Stimulated activated CD8-positive, alpha-beta memory T cell treated with anti-CD3 and anti-CD28 coated beads, Interleukin-7, amount 100 ng/mL, for 1 hour (primary cell): ENCODE data around the gene PTPRA.

Experiments used
- DNase-seq, 2 donors: peaks; one replicate each; pipeline ENCODE4 v3.0.0-alpha.2; 2020; ENCODE audit warnings: low read depth in 2 of 2

PTPRA gene

GRCh38 chr20:2849529-2849928 lies 23.8 kb upstream of the PTPRA start:
- no peak for DNase-seq

GRCh38 chr20:2851086-2851485 lies 22.2 kb upstream of the PTPRA start:
- no peak for DNase-seq

DNA sequence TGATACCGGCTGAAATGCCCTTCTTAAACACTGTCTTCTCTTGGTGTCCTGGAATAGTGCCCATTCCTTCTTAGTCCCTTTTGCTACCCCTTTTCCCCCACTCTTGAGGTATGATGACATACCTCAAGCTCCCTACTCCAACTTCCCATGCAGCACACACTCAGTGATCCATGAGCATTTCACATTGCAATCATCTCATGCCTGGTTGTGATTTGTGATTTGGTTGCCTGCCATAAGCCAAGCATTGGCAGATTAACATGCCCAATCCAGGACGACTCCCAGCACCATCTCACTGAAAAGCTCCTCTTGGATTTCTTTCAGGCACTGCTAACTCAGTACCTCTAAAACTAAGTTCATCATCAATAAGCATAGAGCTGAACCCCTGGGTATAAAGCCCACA lies 14.7 kb upstream of the PTPRA start:
- no peak for DNase-seq

GRCh38 chr20:2859330-2860121 lies 13.8 kb upstream of the PTPRA start:
- no peak for DNase-seq

DNA sequence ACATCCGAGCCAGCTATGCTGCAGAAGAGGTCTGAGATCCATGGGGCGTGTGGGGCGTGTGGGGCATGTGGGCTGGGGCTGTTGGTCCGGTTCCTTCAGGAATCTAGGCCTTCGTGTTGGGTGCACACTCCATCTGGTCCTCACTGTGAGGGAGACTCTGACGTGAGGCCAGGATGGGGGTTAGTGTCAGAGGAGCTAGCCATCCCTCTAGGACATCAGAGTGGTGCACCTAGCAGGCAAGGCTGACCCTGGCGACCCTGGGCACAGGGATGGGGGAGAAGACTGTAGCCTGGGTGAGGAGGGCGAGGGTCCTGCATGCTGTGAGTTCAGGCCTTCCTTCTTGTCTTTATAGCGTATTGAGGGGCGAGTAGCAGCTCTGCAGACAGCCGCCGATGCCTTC lies 8.7 kb upstream of the PTPRA start:
- DNase-seq: no peak

- DNase-seq: no peak
Measured at GRCh38 chr20:2865101-2865500, 8.2 kb upstream of the PTPRA start.

DNA sequence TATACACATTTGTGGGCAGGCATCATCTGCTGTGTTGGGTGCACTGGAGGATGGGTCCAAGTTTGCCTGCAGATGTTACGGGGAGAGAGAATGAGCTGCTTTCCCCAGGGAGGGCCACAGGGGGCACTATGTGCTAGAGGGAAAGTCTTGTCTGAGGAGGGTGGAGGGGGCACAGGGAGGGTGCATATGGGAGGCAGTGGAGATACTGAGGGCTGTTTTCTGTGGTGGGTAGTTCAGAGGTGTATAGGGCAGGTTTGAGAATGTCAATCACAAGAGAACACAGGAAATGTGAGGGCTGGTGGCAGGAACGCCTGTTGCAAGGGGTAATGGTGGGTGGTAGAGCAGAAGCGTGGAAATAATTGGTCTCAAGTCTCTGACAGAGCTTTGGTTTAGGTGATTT lies 7.7 kb upstream of the PTPRA start:
- DNase-seq: no peak

DNA sequence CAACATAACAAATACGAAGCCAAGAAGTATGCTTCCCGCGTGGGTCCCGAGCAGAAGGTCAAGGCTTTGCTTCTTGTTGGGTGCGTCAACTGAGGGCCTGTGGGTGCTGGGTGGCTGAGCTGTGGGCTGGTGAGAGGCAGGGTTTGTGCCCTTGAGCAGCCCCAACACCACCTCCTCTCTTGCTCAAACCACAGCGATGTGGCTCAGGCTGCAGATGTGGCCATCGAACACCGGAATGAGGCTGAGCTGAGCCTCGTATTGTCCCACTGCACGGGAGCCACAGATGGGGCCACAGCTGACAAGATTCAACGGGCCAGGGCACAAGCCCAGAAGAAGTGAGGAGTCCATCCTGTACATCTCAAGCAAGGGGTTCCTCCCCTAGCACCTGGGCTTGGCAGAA lies 7.0 kb upstream of the PTPRA start:
- no peak for DNase-seq

DNA sequence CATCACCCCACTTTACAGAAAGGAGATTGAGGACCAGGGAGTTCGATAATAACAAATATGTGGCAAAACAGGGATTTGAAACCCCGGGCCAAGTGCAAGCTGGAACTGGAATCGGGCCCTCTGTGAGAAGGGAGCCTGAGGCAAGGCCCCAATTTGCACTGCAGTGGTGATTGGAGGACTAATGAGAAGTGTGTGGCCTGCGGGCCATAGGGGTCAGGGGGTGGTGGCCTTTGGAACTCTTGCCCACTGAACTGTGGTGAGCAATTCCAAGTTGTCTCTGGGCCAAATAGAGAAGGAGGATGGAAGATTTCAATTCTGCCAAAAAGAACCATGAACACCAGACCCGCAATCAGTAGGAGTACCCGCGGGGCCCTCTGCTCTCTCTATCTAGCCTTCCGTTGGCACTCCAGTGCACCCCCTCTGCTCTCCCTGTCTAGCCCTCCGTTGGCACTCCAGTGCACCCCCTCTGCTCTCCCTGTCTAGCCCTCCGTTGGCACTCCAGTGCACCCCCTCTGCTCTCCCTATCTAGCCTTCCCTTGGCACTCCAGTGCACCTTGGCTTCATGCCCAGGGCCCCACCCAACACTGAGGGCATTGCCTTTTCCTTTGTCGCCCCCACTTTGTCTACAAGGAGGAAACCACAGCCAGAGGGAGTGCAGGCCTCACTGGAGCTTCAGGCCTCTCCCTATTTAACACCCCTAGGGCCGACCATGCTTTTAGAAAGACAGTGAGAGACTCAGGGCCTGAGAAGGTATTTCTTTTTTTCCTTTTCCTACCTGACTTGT lies 6.0 kb upstream of the PTPRA start:
- DNase-seq: no peak

DNA sequence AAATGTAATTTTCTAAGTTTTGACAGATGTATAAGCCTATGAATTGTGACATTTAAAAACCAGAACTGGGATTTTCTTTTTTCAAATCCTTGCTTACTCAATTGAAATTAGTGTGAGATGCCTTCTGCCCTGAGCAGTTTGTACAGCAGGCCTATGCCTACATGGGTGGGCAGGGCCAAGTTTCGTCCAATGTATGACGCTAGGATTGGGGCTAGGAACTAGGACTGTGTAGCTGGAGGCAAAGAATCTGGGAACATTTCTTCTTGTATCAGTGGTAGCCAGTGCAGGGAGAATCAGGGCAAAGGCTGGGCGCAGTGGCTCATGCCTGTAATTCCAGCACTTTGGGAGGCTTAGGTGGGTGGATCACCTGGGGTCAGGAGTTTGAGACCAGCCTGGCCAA lies 3.9 kb upstream of the PTPRA start:
- no peak for DNase-seq

GRCh38 chr20:2871111-2871465 lies 2.2 kb upstream of the PTPRA start:
- no peak for DNase-seq

- no peak for DNase-seq
Measured at GRCh38 chr20:2871661-2872458, 1.4 kb upstream of the PTPRA start.

- DNase-seq: peak; percentile 42 to 52
Measured at GRCh38 chr20:2872459-2873009, 747 bp upstream of the PTPRA start.

DNA sequence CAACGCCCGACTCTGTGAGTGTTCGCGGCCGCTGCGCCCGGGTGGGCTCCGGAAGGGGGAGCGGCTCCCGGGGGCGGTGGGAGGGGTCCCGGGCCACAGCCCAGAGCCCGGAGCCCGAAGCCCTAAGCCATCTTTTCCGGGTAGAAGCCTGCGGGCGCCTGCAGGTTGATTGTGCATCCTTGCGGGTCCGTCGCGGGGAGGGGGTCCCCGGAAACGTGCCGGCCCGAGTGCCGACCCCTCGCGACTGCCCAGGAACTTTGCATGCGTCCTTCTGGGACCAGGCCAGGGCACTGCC lies 413 bp downstream of the PTPRA start:
- DNase-seq: peak; percentile 23 to 26

DNA sequence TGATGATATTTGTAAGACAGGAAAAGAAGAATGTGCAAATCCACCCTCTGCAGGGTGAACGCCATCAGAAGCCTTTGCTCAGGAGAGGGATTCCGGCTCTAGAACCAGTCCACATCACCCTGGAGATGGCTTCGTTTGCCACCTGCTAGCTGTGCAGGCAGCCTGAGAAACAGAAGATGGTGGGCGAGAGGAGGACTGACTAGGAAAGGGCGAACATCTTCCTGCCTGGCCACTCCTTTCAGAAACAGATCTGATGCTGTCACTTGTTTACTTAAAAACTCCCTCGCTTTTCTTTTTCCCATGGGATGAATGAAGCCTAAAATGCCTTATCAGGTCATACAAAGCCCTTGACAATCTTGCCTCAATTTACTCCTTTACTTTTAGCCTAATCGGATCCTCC lies 1.2 kb downstream of the PTPRA start:
- no peak for DNase-seq

DNA sequence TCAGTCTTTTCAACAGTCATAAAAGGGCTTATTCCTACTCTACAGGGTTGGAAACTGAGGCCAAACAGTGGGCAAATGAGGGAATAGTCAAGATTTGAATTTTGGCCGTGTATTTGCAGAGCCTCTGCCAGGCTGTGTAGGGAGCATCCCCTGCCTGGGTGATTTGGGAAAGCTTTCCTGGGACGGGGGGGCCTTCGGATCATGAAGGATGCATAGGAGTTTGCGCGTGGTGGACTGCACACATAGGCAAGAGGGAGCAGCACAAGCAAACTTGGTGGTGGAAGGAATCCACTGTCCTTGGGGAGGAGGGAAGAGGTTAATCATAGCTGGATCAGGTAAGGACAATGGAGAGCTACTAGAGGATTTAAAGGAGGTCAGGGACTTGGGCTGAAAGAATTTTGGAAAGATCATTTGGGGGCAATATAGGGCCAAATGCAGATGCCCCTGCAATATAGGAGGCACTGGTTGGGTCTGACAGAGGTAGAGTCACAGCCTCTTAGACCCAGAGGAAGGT lies 2.5 kb downstream of the PTPRA start:
- no peak for DNase-seq

- no peak for DNase-seq
Measured at GRCh38 chr20:2878515-2878914, 5.2 kb downstream of the PTPRA start.

DNA sequence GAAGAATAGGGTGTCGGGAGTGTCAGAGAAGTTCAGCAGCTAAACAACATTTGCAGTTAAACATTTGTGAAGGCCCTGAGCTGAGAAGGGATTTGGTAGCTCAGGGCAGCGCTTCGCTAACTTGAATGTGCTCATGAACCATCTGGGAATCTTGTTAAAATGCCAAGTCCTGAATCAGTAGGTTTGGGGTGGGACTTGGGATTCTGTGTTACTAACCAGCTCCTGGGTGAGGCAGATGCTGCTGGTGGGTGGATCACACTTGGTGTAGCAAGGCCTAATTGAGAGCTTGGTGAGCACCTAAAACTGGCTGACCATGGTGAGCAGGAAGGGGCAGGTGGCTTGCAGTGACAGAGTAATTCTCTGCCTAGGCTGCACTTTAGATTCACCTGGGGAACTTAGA lies 5.9 kb downstream of the PTPRA start:
- DNase-seq: no peak

DNA sequence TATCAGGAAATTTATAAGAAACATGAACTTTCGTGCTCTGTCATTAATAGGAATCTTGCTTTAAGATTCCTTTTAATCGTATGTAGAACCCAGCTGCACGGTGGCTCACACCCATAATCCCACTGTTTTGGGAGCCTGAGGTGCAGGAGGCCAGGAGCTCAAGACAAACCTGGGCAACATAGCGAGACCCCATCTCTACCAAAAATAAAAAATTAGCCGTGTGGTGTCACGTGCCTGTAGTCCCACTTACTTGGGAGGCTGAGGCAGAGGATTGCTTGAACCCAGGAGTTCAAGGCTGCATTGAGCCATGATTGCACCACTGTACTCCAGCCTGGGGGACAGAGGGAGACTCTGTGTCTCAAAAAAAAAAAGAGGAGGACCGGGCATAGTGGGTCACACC lies 7.4 kb downstream of the PTPRA start:
- DNase-seq: no peak

GRCh38 chr20:2883726-2884637 lies 10.7 kb downstream of the PTPRA start:
- no peak for DNase-seq

- no peak for DNase-seq
Measured at GRCh38 chr20:2887715-2888114, 14.4 kb downstream of the PTPRA start.
